ENCODE data around the gene OR4D1.

DNA sequence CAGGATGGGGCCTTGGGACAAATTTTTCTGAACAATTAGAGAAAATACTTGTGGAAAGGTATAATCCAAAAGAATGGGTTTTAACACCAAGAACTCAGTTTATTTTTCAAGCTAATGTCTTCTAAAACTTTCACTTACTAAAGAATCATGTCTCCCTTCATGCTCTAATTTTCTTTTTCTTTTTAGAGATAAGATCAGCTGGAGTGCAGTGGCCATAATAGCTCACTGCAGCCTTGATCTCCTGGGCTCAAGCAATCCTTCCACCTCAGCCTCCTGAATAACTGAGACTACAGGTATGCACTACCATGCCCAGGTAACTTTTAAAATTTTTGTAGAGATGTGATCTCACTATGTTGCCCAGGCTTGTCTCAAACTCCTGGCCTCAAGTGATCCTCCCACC lies 5.5 kb downstream of the OR4D1 start:
- TF ChIP-seq, protein P1, sequence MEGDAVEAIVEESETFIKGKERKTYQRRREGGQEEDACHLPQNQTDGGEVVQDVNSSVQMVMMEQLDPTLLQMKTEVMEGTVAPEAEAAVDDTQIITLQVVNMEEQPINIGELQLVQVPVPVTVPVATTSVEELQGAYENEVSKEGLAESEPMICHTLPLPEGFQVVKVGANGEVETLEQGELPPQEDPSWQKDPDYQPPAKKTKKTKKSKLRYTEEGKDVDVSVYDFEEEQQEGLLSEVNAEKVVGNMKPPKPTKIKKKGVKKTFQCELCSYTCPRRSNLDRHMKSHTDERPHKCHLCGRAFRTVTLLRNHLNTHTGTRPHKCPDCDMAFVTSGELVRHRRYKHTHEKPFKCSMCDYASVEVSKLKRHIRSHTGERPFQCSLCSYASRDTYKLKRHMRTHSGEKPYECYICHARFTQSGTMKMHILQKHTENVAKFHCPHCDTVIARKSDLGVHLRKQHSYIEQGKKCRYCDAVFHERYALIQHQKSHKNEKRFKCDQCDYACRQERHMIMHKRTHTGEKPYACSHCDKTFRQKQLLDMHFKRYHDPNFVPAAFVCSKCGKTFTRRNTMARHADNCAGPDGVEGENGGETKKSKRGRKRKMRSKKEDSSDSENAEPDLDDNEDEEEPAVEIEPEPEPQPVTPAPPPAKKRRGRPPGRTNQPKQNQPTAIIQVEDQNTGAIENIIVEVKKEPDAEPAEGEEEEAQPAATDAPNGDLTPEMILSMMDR (IDR thresholded peaks at IDR 0.05 in 2 of 3, conservative IDR thresholded peaks at IDR 0.05 in 1 of 3; ENCODE audit: insufficient read depth in 2 of 3, low read depth in 1 of 3, low read length in 3 of 3) = no peak
- TF ChIP-seq JUND (IDR thresholded peaks at IDR 0.05; ENCODE audit: borderline replicate concordance, low read depth, low read length) (no peak), JUND (tag; IDR thresholded peaks at IDR 0.05; ENCODE audit: borderline replicate concordance, low read depth, low read length) (no peak), RFX1 (IDR thresholded peaks at IDR 0.05) (no peak), NR2C1 (IDR thresholded peaks at IDR 0.05) (no peak), NR2C1 (tag; IDR thresholded peaks at IDR 0.05) (no peak), CREB1 (IDR thresholded peaks at IDR 0.05) (no peak), CREB1 (CRISPR knock-in tag; IDR thresholded peaks at IDR 0.05) (no peak), NFE2 (IDR thresholded peaks at IDR 0.05; ENCODE audit: low read depth) (no peak), GTF2F1 (IDR thresholded peaks at IDR 0.05; ENCODE audit: low read depth, low read length) (no peak)
- TF ChIP-seq, protein P2, sequence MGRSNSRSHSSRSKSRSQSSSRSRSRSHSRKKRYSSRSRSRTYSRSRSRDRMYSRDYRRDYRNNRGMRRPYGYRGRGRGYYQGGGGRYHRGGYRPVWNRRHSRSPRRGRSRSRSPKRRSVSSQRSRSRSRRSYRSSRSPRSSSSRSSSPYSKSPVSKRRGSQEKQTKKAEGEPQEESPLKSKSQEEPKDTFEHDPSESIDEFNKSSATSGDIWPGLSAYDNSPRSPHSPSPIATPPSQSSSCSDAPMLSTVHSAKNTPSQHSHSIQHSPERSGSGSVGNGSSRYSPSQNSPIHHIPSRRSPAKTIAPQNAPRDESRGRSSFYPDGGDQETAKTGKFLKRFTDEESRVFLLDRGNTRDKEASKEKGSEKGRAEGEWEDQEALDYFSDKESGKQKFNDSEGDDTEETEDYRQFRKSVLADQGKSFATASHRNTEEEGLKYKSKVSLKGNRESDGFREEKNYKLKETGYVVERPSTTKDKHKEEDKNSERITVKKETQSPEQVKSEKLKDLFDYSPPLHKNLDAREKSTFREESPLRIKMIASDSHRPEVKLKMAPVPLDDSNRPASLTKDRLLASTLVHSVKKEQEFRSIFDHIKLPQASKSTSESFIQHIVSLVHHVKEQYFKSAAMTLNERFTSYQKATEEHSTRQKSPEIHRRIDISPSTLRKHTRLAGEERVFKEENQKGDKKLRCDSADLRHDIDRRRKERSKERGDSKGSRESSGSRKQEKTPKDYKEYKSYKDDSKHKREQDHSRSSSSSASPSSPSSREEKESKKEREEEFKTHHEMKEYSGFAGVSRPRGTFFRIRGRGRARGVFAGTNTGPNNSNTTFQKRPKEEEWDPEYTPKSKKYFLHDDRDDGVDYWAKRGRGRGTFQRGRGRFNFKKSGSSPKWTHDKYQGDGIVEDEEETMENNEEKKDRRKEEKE (IDR thresholded peaks at IDR 0.05; ENCODE audit: borderline replicate concordance in 1 of 2, control insufficient read depth in 1 of 2, low read depth in 2 of 2, low read length in 1 of 2) = no peak
- TF ChIP-seq, protein P3, sequence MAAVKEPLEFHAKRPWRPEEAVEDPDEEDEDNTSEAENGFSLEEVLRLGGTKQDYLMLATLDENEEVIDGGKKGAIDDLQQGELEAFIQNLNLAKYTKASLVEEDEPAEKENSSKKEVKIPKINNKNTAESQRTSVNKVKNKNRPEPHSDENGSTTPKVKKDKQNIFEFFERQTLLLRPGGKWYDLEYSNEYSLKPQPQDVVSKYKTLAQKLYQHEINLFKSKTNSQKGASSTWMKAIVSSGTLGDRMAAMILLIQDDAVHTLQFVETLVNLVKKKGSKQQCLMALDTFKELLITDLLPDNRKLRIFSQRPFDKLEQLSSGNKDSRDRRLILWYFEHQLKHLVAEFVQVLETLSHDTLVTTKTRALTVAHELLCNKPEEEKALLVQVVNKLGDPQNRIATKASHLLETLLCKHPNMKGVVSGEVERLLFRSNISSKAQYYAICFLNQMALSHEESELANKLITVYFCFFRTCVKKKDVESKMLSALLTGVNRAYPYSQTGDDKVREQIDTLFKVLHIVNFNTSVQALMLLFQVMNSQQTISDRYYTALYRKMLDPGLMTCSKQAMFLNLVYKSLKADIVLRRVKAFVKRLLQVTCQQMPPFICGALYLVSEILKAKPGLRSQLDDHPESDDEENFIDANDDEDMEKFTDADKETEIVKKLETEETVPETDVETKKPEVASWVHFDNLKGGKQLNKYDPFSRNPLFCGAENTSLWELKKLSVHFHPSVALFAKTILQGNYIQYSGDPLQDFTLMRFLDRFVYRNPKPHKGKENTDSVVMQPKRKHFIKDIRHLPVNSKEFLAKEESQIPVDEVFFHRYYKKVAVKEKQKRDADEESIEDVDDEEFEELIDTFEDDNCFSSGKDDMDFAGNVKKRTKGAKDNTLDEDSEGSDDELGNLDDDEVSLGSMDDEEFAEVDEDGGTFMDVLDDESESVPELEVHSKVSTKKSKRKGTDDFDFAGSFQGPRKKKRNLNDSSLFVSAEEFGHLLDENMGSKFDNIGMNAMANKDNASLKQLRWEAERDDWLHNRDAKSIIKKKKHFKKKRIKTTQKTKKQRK (IDR thresholded peaks at IDR 0.05; ENCODE audit: borderline replicate concordance, low read depth, low read length) = no peak
